Cardiac fibroblast (primary cell): ENCODE data around the gene NAV2.

Experiments used
- DNase-seq, 2 donors: peaks; one replicate each; pipeline versions ENCODE4 v3.0.0 to v3.0.0-alpha.2; 2010; ENCODE audit warnings: low read depth in 2 of 2
- H3K4me3 ChIP-seq, 2 donors: replicated peaks in 1 of 2; 1 replicate in 1 of 2; 2 replicates in 1 of 2; pipeline ENCODE4 v1.5.1; 2011; ENCODE audit warnings: low read depth in 2 of 2, low read length in 2 of 2, mild to moderate bottlenecking in 2 of 2, moderate library complexity in 1 of 2
- TF ChIP-seq, protein P1 (sequence below): IDR thresholded peaks from one replicate; pipeline ENCODE4 v1.5.1; 2011; ENCODE audit warnings: low read depth, mild to moderate bottlenecking, low read length, inconsistent platforms

The NAV2 gene

DNA sequence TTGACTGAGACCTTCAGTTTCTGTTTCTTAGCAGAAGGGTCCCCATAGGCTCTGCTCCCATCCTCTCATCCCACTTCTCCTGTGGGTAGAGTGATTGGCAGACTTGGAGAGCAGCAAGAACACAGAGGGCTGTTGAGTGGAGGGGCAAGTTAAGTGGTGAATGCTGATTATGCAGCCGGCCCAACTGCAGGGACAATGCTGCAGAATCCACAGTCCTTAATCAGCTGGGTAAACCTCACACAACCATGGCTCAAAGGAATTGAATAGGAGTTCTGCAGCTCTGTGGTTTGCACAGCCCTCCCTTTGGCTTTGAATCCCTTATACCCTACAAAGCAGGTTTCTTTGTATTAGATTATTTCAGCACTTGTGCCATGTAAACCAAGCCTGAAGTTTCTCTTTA, 161.1 kb downstream of the NAV2 start:
- no peak overlapping the region for H3K4me3 ChIP-seq
- TF ChIP-seq, protein P1, sequence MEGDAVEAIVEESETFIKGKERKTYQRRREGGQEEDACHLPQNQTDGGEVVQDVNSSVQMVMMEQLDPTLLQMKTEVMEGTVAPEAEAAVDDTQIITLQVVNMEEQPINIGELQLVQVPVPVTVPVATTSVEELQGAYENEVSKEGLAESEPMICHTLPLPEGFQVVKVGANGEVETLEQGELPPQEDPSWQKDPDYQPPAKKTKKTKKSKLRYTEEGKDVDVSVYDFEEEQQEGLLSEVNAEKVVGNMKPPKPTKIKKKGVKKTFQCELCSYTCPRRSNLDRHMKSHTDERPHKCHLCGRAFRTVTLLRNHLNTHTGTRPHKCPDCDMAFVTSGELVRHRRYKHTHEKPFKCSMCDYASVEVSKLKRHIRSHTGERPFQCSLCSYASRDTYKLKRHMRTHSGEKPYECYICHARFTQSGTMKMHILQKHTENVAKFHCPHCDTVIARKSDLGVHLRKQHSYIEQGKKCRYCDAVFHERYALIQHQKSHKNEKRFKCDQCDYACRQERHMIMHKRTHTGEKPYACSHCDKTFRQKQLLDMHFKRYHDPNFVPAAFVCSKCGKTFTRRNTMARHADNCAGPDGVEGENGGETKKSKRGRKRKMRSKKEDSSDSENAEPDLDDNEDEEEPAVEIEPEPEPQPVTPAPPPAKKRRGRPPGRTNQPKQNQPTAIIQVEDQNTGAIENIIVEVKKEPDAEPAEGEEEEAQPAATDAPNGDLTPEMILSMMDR, result no peak
- no peak for DNase-seq

DNA sequence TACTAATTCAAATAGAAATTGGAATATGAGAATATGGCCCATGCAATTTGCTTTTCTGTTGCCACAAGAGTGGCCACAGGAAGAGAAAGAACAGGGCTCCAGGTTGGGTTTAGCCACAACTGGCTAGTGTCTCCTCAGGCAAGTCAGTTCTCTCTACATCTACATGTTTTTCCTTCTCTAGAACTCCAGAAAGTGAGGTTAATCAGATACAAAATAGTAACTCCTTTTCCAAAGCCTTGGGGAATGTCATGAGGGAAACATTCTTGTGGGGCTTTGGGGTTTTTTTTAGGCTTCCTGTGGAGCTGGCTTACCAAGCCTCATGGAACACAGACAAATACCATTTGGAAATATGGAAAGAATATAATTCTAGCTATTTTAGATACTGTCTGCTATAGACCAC, 161.6 kb downstream of the NAV2 start:
- TF ChIP-seq, protein P1, result no peak
- H3K4me3 ChIP-seq, result no peak overlapping the region
- DNase-seq, result peak in 1 of 2 donors; percentile 11

DNA sequence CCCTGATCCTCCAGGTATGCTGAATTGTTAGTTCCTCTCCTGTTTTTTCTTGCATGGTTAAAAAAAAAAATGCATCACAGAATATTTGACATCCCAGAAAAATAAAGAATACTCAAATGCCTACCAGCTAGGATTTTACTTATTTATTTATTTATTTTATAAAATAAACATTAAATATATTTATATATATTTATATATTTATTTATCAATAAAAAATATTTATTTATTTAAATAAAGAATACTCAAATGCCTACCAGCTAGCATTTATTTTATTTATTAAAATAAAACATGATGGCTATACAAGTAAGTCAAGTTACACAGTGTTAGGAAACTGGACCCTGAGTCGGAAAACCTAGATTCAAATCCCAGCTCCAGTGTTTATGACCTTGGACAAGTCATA, 164.1 kb downstream of the NAV2 start:
- no peak for DNase-seq
- TF ChIP-seq, protein P1, result no peak
- no peak overlapping the region for H3K4me3 ChIP-seq

DNA sequence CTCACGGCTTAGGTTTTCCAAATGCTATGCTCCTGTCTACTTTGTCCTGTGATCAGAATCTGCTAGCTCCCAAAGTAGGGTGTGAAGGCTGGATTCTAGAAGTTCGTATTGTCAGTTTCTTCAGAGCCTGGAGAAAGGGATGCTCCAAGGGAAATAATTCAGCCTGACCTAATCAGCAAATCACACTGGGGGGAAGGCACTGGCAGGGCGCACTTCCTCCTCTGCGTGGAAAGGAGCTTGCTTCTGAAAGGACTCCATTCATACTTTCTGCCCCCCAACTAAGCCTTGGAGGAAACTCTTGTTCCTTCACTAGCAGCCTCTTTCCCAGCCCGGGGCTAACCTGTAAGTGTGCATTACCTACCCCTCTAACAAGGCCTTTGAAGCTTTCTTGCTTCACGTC, 165.9 kb downstream of the NAV2 start:
- TF ChIP-seq, protein P1, result no peak
- DNase-seq, result no peak
- H3K4me3 ChIP-seq, result no peak overlapping the region

DNA sequence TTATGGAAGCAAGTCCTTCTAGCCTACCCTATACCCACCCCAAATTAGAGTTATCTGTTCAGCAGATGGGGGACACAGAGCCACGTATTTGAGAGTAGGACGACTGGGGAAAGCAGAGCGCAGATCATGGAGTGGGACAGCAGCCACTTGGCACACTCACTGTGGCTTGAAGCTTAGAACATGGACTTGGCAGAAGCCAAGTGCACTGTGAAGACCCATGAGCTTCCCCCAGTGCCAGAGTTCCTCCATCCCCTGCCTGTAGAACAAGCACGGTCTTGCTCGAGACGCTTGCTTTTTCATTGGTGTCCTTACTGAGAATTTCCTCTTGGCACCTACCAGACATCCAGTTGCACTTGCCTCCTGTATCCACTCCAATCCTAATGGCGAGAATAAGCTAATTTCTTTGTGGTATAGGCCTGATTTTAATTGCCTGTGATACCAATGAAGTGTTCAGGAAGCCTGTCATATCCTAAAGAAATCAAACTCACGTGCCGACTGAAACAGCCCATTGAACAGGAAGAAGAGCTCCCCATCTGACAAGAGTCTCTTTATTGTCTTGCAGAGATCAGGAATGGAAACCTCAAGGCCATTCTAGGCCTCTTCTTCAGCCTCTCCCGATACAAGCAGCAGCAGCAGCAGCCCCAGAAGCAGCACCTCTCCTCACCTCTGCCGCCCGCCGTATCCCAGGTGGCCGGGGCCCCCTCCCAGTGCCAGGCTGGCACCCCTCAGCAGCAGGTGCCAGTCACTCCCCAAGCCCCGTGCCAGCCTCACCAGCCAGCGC, 166.9 kb downstream of the NAV2 start:
- TF ChIP-seq, protein P1, result no peak
- no peak overlapping the region for H3K4me3 ChIP-seq
- DNase-seq, result no peak

DNA sequence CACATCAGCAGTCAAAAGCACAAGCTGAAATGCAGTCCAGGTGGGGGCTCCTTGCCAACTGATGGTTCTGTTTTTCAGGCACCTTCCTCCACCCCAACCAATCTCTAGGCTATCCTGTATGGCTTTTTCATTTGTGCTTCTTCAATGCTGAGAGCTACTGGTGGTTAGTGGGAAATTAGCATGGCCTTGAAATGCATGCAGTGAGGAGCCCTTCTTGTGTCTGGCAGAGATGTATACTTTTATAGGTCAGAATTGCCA, 167.4 kb downstream of the NAV2 start:
- TF ChIP-seq, protein P1, result no peak
- DNase-seq, result no peak
- H3K4me3 ChIP-seq, result no peak overlapping the region

DNA sequence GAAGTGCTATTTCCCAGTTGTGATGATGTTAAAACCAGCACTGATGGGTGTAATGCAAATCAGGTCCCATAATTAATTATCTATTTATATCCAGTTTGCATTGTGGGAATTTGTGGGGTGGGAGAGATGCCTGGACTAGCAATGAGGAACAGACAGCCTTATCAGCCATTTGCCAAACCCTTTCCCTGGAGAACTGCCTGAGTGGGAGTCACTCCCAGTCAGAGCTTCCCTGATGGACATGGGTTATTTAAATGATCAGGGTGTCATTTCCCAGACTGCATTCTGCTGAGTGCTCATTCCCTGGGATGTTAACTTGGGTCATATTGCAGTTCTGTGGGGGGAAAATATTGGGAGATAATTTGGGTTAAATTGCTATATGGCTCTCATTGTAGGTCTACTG, 168.5 kb downstream of the NAV2 start:
- TF ChIP-seq, protein P1, result no peak
- no peak for DNase-seq
- H3K4me3 ChIP-seq, result no peak overlapping the region
